ENCODE measurements around the gene TEFM. TPM values are rescaled to one million over a fixed set of nuclear protein-coding genes. Genes with fewer than 3 reads are reported as not detected.

TEFM gene
- polyA plus RNA-seq, 3 donors = 4.9 to 18.3 (median 11.3) TPM

- no peak overlapping the region for H3K27ac ChIP-seq (ENCODE audit: low read depth, low read length)
- WGBS, 3 donors = 94 to 99% (median 98%) methylated on average over 3 of the region's 3 CpGs
Observed at GRCh38 chr17:30854146-30854545, 51.9 kb downstream of the TEFM start.

Other genes with a start within 250 kb of the TEFM start
- 10 to 100 TPM in 1 of 3 donors, 1 to 10 TPM in 2; 2.0 to 11.4 (median 5.6) TPM for gene CRLF3, start 81.5 kb downstream of the TEFM start, polyA plus RNA-seq
- gene ATAD5, start 74.3 kb downstream of the TEFM start, polyA plus RNA-seq = under 1 TPM; 0.18 to 0.34 (median 0.25) TPM
- gene ADAP2, start 15.7 kb upstream of the TEFM start, polyA plus RNA-seq = 10 to 100 TPM in 1 of 3 donors, 1 to 10 TPM in 2; 2.1 to 17.8 (median 8.6) TPM
- gene RNF135, start 64.8 kb upstream of the TEFM start, polyA plus RNA-seq = 10 to 100 TPM; 10.7 to 27.2 (median 20.1) TPM
- 1 to 10 TPM; 5.6 to 9.1 (median 7.9) TPM for gene NF1, start 188.7 kb upstream of the TEFM start, polyA plus RNA-seq